ENCODE measurements around the gene DEFB127.
"Not testable (repeated sequence)": the region's sequence is repeated elsewhere in the genome, so short reads cannot be mapped to it uniquely, and the experiment has no call there.

DEFB127 gene, protein sequence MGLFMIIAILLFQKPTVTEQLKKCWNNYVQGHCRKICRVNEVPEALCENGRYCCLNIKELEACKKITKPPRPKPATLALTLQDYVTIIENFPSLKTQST

GRCh38 chr20:157154-157553 is at the start of gene DEFB127:
Gene DEFB127, plus strand, starts transcription at chr20:157454. Its CDS starts 91 bp downstream, at chr20:157545.
- no peak for DNase-seq (ENCODE audit: low read depth in 3 of 3)

DNA sequence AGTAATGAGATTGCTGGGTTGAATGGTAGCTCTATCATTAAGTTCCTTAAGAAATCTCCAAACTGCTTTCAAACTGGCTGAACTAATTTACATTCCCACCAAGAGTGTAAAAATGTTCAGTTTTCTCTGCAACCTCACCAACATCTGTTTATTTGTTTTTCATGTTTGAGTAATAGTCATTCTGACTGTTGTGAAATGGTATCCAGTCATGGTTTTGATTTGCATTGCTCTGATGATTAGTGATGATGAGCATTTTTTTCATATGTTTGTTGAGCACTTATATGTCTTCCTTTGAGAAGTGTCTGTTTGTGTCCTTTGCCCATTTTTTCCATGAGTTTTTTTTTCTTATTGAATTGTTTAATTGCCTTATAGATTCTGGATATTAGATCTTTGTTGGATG is 44.9 kb upstream of the DEFB127 start:
- DNase-seq (ENCODE audit: low read depth in 3 of 3), result no peak

DNA sequence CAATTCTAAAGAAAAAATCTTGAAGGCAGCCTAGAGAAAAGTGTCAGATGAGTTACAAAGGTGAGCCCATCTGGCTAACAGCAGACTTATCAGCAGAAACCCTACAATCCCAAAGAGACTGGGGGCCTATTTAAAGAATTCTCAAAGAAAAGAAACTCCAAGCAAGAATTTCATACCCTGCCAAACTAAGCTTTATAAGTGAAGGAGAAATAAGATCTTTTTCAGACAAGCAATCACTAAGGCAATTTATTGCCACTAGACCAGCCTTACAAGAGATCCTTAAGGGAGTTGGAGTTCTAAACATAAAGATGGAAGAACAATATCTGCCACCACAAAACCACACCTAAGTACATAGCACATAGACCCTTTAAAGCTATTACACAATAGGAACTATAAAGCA is 39.7 kb upstream of the DEFB127 start:
- no peak for DNase-seq (ENCODE audit: low read depth in 3 of 3)

- DNase-seq (ENCODE audit: low read depth in 3 of 3), result not testable (repeated sequence)
Observed at GRCh38 chr20:129786-130323, 27.4 kb upstream of the DEFB127 start.

DNA sequence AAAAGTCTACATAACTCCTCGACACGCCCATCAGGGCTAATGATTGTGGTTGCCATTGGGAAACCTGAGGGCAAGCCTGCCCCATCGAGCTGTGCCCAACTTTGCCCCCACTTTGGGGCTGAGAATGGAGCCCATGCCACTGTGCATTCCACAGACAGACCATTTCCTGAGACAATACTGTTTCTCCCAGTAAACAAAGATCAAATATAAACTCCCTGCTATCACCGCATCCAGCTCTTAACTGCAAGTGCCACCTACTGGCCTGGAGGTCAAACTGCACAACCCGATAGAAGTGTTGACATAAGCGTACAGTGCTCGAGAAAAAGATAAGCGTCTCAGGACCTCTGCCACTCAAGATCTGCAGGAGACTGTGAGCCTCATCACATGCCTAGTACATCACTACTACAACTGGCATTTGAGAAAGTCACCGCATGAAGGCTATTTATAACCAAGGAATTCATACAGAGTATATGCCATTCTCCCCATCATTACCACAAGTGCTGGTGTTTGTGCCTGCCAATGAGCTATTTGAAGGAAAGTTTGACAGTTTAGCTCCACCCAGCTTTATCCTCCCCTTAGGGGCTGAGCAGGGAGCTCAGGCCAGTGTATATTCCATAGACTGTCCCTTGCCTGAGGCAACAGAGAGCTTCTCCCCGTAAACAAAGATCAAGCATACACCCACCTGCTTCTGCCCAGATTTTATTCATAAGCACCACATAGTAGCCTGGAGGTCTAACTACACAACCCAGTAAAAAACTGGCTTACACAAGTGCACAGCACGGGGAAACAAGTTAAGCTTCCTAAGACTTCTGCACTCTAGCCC is 19.4 kb upstream of the DEFB127 start:
- peak in 1 of 3 experiments; percentile 11 for DNase-seq (ENCODE audit: low read depth in 3 of 3)

DNA sequence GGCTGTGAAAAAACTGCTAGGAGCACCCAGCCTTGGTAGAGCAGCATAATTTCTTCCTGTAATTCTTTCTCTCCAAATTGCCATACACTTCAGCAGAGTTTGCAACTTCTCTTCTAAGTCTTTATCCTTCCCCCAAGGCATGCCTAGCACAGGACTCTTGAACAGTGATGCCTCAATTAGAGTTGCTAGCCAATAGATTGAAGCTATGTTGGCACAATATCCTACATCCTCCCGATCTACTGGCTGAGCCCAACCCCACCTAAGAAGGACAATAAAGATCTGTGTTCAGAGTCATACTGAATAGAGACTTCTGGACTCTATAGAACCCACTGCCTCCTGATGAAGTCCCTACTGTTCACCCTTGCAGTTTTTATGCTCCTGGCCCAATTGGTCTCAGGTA is 15.0 kb upstream of the DEFB127 start, which contains the start of gene DEFB126:
TSS of gene DEFB126 (plus strand) at position 301 of the 400 bp plus-strand sequence. CDS start at position 340, 39 bp downstream.
- DNase-seq (ENCODE audit: low read depth in 3 of 3), result no peak

GRCh38 chr20:145877-146276 is 11.4 kb upstream of the DEFB127 start:
- no peak for DNase-seq (ENCODE audit: low read depth in 3 of 3)

GRCh38 chr20:152131-152530 is 5.1 kb upstream of the DEFB127 start:
- no peak for DNase-seq (ENCODE audit: low read depth in 3 of 3)

DNA sequence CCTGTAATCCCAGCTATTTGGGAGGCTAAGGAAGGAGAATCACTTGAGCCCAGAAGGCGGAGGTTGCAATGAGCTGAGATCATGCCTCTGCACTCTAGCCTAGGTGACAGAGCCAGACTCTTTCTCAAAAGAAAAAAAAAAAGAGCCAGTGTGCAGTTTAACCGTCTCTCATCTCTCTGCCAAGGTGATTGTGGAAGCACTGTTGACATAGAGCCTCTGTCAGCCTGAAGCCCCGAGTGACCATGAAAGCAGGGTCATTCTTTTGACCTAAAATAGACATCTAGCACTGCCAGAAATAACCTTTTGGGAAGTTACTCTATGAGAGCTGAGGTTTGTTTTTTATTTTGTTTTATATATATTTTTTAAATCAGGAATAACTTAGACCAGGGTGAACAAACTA is 7.4 kb downstream of the DEFB127 start:
- no peak for DNase-seq (ENCODE audit: low read depth in 3 of 3)

DNA sequence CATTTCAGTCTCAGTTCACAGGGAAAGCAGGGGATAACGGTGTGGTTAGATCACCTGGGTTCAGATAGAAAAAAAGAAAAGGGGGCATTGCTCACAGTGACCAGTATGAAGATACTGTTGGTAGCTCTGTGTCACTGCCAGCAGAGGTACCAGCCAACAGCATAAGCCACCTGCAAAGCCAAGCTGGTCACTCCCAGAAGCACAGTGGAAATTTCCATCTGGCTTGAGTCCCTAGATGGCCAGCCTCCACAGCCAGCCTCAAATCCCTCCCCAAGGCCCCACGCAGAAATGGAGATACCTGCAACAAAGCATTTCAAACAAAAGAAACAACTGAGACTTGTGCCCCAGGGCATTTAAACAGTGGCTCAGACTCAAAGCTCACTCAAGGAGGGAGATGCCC is 11.6 kb downstream of the DEFB127 start:
- DNase-seq (ENCODE audit: low read depth in 3 of 3), result no peak

DNA sequence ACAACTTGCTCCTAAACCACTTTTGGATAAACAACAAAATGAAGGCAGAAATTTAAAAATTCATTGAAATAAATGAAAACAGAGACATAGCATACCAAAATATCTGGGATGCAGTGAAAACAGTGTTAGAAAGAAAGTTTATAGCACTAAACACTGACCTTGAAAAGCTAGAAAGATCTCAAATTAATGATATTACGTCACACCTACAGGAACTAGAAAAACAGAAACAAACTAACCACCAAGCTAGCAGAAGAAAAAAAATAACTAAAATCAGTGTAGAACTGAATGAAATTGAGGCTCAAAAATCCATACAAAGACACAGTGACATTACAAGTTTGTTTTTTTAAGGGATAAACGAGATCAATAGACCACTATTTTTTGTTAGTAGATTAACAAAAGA is 27.0 kb downstream of the DEFB127 start:
- DNase-seq (ENCODE audit: low read depth in 3 of 3), result no peak

GRCh38 chr20:187733-188132 is 30.5 kb downstream of the DEFB127 start:
- DNase-seq (ENCODE audit: low read depth in 3 of 3), result no peak

GRCh38 chr20:189611-190010 is 32.4 kb downstream of the DEFB127 start, which contains the start of gene DEFB128:
Gene DEFB128, minus strand, starts transcription at chr20:189711. Its CDS starts 88 bp downstream, at chr20:189623.
- DNase-seq (ENCODE audit: low read depth in 3 of 3), result no peak

DNA sequence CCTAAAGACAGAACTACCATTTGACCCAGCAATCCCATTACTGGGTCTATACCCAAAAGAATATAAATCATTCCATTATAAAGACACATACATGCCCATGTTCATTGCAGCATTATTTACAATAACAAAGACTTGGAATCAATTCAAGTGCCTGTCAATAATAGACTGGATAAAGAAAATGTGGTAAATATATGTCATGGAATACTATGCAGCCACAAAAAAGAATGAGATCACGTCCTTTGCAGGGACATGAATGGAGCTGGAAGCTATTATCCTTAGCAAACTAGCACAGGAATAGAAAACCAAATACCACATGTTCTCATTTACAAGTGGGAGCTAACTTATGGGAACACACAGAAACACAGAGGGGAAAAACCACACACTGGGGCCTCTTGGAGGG is 41.0 kb downstream of the DEFB127 start:
- no peak for DNase-seq (ENCODE audit: low read depth in 3 of 3)

GRCh38 chr20:199996-200395 is 42.7 kb downstream of the DEFB127 start:
- DNase-seq (ENCODE audit: low read depth in 3 of 3), result no peak

DNA sequence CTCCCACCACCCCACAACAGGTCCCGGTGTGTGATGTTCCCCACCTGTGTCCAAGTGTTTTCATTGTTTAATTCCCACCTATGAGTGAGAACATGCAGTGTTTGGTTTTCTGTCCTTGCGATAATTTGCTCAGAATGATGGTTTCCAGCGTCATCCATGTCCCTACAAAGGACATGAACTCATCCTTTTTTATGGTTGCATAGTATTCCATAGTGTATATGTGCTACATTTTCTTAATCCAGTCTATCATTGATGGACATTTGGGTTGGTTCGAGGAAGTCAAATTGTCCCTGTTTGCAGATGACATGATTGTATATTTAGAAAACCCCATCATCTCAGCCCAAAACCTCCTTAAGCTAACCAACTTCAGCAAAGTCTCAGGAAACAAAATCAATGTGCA is 46.4 kb downstream of the DEFB127 start:
- not testable (repeated sequence) for DNase-seq (ENCODE audit: low read depth in 3 of 3)

All from stimulated activated CD4-positive, alpha-beta T cell treated with anti-CD3 and anti-CD28 coated beads, TNF-alpha, amount 100 ng/mL, for 24 hours (primary cell).